HUES48 (cell line): Measurements from ENCODE around the gene COL27A1.
"Not testable (repeated sequence)": the region's sequence is repeated elsewhere in the genome, so short reads cannot be mapped to it uniquely, and the experiment has no call there.

ENCODE experiments used
- H3K27ac ChIP-seq: one replicate; pipeline ENCODE4 v1.7.0; 2013; ENCODE audit warnings: low read depth, low read length, inconsistent platforms
- H3K27me3 ChIP-seq: 2 replicates; pipeline ENCODE4 v1.6.1; 2013; ENCODE audit warnings: mild to moderate bottlenecking, low read length; ENCODE audit not compliant: control insufficient read depth, insufficient read depth
- H3K36me3 ChIP-seq: 2 replicates; pipeline ENCODE4 v1.6.1; 2013; ENCODE audit warnings: low read length; ENCODE audit not compliant: control insufficient read depth, insufficient read depth
- H3K4me1 ChIP-seq: 2 replicates; pipeline ENCODE4 v1.6.1; 2013; ENCODE audit warnings: mild to moderate bottlenecking, low read length; ENCODE audit not compliant: control insufficient read depth, insufficient read depth
- H3K4me3 ChIP-seq: 2 replicates; pipeline ENCODE4 v1.5.1; 2013; ENCODE audit warnings: mild to moderate bottlenecking, low read depth, low read length
- H3K9ac ChIP-seq: 2 replicates; pipeline ENCODE4 v1.6.1; 2013; ENCODE audit warnings: mild to moderate bottlenecking, low read depth, low read length, moderate library complexity
- H3K9me3 ChIP-seq: 2 replicates; pipeline ENCODE4 v1.6.1; 2013; ENCODE audit warnings: low read length; ENCODE audit not compliant: control insufficient read depth, insufficient read depth

COL27A1 gene

GRCh38 chr9:114181607-114182409, 26.5 kb downstream of the COL27A1 start:
- no peaks in the 10 kb centered on the region for H3K27me3 ChIP-seq
- no peaks in the 10 kb centered on the region for H3K9me3 ChIP-seq
- H3K4me3 ChIP-seq: no peak overlapping the region
- peaks cover 3% of the 10 kb centered on the region; the same call in 1 of the 2 replicates for H3K36me3 ChIP-seq
- H3K27ac ChIP-seq: no peak overlapping the region
- H3K4me1 ChIP-seq: no peaks in the 10 kb centered on the region
- H3K9ac ChIP-seq: no peak overlapping the region

- Histone ChIP-seq H3K9me3 (no peaks in the 10 kb centered on the region), H3K4me3 (no peak overlapping the region), H3K27ac (no peak overlapping the region), H3K27me3 (no peaks in the 10 kb centered on the region), H3K9ac (no peak overlapping the region), H3K36me3 (peaks cover 3% of the 10 kb centered on the region; the same call in 1 of the 2 replicates), H3K4me1 (no peaks in the 10 kb centered on the region)
Measured at GRCh38 chr9:114183006-114183405, 27.7 kb downstream of the COL27A1 start.

- no peak overlapping the region for H3K27ac ChIP-seq
- no peak overlapping the region for H3K9ac ChIP-seq
- no peak overlapping the region for H3K4me3 ChIP-seq
- no peaks in the 10 kb centered on the region for H3K9me3 ChIP-seq
- H3K36me3 ChIP-seq: peaks cover 3% of the 10 kb centered on the region; the same call in 1 of the 2 replicates
- H3K4me1 ChIP-seq: no peaks in the 10 kb centered on the region
- no peaks in the 10 kb centered on the region for H3K27me3 ChIP-seq
Measured at GRCh38 chr9:114184071-114184470, 28.7 kb downstream of the COL27A1 start.

DNA sequence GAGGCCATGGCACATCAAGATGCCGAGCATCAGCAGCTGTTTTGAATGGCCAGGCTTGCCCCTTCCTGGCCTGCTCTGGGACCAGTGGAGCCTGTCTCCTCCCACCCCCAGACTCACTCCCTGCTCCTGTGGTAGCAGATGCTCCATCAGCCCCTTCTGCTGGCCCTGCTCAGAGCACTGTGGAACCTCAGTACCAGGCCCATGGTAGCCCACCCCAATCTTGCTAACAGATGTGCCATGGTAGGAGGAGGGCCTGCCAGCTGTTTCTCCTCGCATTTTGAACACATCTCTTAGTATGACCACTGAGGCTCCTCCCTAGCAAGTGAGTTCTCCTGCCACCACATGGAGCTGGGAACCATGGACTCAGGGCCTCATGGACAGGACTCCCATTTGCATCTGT, 29.5 kb downstream of the COL27A1 start:
- Histone ChIP-seq H3K4me3 (no peak overlapping the region), H3K9ac (no peak overlapping the region), H3K27ac (no peak overlapping the region), H3K27me3 (no peaks in the 10 kb centered on the region), H3K4me1 (no peaks in the 10 kb centered on the region), H3K36me3 (peaks cover 3% of the 10 kb centered on the region; the same call in 1 of the 2 replicates), H3K9me3 (peaks cover 2% of the 10 kb centered on the region; the same call in 1 of the 2 replicates)

DNA sequence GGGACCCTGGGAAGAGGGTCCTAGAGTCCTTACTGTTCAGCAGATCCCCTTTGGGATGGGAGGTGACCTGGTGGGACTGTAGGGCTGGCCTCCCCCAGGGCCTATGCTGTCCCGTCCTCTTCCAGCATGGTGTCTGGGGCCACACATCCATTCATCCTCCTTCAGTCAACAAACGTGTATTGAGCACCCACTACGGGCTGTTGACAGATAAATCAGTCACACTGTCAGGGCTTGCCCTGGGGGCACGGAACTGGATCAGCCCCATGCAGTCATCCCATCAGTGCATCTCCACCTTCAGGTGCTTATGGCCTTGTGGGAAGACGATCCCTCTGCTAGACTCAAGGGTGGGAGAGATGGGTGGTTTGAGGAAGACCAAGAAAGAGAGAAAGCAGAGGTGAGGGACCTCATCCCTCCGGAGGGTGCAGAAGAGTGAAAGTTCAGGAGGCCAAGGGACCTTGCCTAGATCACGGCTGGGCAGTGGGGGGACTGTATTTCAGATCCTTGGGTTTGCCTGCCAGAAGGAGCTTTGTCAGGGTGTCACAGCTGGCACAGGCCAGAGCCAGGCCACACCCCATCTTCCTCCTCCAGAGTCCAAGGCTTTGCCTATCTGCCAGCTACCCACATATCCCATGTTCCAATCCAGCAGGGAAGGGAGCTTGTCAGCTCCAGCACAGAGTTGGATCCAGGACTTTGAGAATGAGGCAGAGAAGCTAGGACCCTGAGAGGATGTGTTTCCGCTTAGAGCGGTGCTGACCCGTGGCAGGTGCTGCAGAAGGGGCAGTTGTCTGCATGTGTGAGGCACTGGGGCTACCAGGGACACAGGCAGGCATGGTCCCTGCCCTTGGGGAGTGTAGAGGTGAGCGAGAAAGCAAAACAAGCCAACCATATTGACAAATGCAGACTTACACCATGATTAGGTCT, 30.5 kb downstream of the COL27A1 start:
- H3K36me3 ChIP-seq: peaks cover 3% of the 10 kb centered on the region; the same call in 1 of the 2 replicates
- H3K9ac ChIP-seq: no peak overlapping the region
- no peak overlapping the region for H3K4me3 ChIP-seq
- H3K27me3 ChIP-seq: no peaks in the 10 kb centered on the region
- H3K27ac ChIP-seq: no peak overlapping the region
- H3K4me1 ChIP-seq: no peaks in the 10 kb centered on the region
- peaks cover 2% of the 10 kb centered on the region; the same call in 1 of the 2 replicates for H3K9me3 ChIP-seq

DNA sequence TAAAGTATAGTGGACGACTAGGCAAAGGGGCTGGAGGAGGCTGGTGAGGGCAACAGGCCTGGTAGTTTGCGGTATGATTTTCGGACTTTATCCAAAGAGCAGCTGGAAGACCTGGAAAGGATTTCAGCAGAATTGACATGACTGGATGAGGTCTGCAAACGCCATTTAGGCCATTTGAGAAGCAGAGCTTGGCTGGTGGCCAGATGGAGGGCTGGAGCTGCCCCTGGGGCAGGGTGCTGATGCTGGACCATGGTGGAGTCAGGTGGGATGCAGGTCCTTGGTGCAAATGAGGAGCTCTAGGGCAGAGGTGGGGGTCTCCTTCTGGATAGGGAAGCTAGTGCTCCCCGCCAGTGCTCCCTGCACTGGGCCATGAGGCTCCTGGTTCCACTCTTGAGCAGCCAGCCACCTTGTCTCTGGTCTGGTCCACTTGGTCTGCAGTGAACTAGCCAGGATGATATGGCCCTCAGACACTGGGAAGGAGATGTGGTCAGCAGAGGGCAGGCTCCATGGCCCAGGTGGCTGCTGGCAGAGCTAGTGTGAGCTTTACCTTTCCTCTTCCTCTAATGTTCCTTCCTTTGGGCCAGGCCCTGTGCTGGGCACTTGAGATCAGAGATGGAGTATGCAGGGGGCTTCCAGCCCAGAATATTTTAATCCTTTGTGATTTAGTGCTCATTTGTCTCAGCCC, 31.4 kb downstream of the COL27A1 start:
- Histone ChIP-seq H3K4me3 (no peak overlapping the region), H3K4me1 (no peaks in the 10 kb centered on the region), H3K9ac (no peak overlapping the region), H3K36me3 (peaks cover 3% of the 10 kb centered on the region; the same call in 1 of the 2 replicates), H3K27ac (no peak overlapping the region), H3K9me3 (peaks cover 2% of the 10 kb centered on the region; the same call in 1 of the 2 replicates), H3K27me3 (no peaks in the 10 kb centered on the region)

GRCh38 chr9:114187827-114188226, 32.5 kb downstream of the COL27A1 start:
- Histone ChIP-seq H3K36me3 (no peaks in the 10 kb centered on the region; the same call in 1 of the 2 replicates), H3K27ac (no peak overlapping the region), H3K9ac (no peak overlapping the region), H3K4me3 (no peak overlapping the region), H3K27me3 (no peaks in the 10 kb centered on the region), H3K9me3 (peaks cover 2% of the 10 kb centered on the region; the same call in 1 of the 2 replicates), H3K4me1 (no peaks in the 10 kb centered on the region)

- Histone ChIP-seq H3K9me3 (peaks cover 2% of the 10 kb centered on the region; the same call in 1 of the 2 replicates), H3K9ac (no peak overlapping the region), H3K27ac (no peak overlapping the region), H3K4me1 (no peaks in the 10 kb centered on the region), H3K36me3 (no peaks in the 10 kb centered on the region; the same call in 1 of the 2 replicates), H3K27me3 (no peaks in the 10 kb centered on the region), H3K4me3 (no peak overlapping the region)
Measured at GRCh38 chr9:114189823-114190562, 34.7 kb downstream of the COL27A1 start.

DNA sequence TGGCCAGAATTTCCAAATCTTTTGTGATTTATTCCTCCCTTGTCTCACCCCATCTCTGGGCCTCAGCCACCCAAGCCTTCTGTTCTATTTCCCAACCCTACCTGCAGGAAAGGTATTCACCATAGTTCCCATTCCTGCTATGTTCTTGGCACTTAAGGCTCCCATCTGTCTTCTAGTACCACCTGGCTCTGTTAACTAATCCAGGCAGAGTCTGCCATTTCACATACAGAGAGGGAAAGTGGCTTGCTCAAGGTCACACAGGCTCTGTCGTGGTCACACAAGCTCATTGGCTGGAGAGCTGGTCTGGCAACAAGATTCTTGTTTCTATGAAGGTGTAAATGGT, 35.2 kb downstream of the COL27A1 start:
- Histone ChIP-seq H3K36me3 (no peaks in the 10 kb centered on the region; the same call in 1 of the 2 replicates), H3K9me3 (peaks cover 2% of the 10 kb centered on the region; the same call in 1 of the 2 replicates), H3K27me3 (no peaks in the 10 kb centered on the region)

DNA sequence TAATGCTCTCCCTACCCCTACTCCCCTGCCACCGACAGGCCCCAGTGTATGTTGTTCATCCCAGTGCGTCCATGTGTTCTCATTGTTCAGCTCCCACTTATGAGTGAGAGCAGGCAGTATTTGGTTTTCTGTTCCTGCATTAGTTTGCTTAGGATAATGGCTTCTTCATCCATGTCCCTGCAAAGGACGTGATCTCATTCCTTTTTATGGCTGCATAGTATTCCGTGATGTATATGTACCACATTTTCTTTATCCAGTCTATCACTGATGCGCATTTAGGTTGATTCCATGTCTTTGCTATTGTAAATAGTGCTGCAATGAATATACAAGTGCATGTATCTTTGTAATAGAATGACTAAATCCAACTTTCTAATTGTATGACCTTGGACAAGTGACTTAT, 36.1 kb downstream of the COL27A1 start:
- H3K27ac ChIP-seq, H3K9ac ChIP-seq, H3K9me3 ChIP-seq, H3K4me1 ChIP-seq, H3K36me3 ChIP-seq, H3K27me3 ChIP-seq, H3K4me3 ChIP-seq: not testable (repeated sequence)

More for the DNA sequence above, 35.2 kb downstream of the COL27A1 start:
- Histone ChIP-seq H3K4me1 (no peaks in the 10 kb centered on the region), H3K9ac (no peak overlapping the region), H3K4me3 (no peak overlapping the region), H3K27ac (no peak overlapping the region)
